Measurements from ENCODE around the gene FBXL17.

FBXL17 gene

DNA sequence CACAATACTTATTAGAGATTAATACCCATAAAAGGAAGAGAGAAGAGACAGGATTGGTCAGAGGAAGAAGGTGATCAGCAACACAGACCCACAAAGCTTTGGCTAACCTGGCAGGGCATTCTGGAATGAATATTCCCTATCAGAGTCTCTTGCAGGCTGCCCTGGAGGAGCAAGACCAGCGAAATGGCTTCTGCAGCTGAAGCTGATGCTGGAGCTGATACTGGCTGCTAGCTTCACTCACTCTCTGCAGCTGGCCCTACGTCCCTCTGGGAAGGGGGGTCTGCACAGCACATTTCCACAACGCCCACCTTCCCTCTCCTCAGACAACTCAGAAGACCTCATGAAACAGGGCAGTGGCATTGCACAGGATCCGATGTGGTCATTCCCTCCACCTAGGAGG is 541.3 kb downstream of the FBXL17 start:
- DNase-seq = no peak

DNA sequence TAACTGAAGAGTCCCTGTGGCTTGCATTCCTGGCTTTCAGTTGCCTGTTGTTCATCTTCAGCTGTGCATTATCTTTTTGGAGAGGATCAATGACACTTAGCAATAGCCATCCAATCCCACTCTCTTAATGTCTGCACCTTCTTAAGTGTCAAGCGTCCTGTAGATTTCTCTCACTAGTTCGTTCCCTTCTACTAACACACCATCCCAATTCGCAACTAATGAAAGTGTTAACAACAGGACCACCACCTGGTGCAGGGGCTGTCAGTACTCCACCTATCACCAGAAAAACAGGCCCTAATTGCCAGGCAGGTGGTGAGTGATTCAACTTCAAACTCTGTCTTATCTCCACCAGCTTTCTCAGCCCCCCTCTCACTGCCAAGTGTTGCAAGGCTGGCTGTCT is 541.7 kb downstream of the FBXL17 start:
- DNase-seq = no peak

DNA sequence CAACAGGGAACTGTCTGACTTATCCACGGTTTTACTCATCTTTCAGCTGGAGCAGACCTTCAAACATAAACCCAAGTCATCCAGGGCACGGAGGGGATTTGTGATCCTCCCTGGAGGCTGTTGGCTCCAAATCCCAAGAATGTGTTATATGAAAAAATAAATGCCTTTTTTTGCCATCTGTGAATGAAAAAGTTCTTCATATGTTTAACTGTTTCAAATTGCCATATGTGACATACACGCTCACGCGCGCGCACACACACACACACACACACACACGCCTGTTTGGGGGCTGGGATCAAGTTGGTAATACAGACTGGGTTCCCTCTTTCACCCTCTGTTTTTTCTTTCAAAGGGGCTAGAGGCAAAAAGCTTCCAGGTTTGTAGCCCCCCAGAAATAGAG is 546.8 kb downstream of the FBXL17 start:
- no peak for DNase-seq

DNA sequence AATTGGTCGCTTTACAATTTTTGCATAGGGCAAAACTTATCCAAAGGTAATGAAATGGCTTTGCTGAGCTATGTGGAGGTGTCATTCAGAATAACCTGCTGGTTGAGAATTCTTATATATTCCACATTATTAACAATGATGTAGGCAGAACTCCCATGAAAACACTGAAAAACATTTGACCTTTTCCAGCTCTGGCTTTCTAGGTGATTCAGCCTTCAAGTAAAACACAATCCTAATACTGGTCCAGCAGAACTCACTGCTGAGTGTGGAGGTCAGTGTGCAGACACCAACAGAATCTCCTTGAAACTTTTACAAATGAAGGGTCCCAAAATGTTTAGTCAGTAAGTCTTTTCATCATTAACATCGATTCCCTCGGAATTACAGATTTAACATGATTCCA is 549.2 kb downstream of the FBXL17 start:
- DNase-seq = no peak

DNA sequence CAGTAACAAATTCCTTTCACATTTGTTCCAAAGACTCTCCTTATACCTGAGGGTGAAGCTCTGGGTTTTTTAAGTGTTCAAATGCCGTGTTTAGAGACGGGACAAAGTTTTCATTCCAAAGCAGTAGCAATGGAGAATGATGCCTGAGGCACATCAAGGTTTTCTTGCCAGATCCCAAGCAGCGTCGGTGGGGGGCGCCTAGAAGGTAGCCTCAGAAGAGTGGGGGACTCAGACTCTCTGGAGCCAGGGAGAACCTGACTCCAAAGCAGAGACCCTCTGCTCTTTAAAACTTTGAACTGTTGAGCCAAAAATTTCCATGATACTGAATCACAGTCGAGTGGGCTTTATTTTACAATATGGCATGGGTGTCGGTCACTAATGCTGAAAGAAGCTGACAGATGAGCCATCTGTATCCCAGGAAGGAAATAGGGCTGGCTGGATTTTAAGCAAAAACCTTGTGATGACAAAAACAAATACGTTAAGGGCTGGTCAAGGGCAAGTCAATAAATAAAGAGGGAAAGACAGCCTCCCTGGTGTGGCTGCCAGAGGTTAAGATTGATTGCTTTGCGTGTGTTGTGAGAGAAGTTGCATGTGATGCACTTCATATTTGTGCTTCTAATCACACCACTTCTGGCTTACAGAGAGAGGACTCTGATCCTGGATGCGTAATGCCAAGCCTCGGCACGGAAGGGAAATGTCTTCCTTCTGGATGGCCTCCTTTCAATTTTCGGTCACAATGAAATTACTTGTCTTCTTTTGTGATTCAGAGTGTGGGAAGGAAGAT is 550.1 kb downstream of the FBXL17 start:
- DNase-seq = peak; percentile 17

DNA sequence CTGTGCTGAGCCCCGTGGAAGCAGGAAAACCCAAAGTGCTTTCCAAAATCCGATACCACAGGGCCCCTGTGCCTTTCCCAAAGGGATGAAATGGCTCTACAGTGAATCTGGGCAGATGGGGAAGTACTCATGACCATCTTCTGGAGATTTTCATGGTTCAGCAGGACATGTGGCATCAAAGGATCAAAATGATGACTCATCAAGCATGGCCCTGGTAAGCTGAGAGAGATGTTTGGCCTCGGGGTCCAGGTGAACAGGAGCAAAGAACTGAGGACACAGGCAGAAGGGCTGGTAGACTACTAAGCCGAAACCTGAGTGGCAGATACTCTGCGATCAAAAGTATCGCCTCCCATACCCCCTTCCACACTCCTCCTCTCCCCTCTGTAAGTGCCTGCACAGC is 551.1 kb downstream of the FBXL17 start:
- DNase-seq = no peak

DNA sequence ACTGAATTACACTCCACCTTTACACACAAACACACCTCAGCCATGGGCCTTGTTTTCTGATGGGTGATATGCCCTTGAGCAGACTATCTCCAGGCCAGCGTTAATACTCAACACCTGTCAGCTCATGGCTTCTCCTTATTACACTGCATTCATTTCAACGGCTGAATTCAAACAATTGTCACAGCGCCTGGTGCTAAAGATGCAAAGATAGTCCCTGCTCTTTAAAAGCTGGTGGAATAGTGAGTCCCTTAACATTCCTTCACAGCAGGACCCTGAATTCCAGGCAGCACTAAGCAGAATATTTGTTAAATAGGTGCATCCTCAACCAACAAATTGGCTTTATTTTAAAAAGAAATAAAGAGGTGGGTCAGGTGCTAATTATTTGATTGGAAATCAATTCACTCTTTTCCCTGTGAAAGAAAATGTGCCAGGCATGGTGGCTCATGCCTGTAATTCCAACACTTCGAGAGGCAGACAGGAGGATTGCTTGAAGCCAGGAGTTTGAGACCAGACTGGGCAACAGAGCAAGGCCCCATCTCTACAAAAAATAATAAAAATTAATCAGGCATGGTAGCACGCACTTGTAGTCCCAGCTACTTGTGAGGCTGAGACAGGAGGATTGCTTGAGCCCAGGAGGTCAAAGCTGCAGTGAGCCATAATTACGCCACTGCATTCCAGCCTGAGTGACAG is 555.4 kb downstream of the FBXL17 start:
- no peak for DNase-seq

DNA sequence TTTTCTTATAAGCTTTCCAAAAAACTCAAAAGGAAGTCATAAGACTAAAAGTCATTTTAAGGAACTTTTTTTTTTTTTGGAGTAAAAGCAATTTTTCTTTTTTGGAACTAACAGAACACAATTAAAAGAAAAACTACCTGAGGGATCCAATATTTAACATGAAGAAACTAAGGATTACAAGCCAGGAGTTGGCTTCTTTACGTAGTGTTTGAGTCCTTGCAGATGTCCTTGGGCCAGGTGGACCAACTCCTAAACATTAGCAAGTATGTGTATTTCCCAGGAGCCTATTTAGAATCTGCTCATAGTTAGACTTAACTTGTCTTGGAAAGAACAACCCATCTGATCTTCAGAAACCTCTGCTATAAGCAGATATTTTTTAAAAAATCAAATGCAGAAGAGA is 557.1 kb downstream of the FBXL17 start:
- no peak for DNase-seq

DNA sequence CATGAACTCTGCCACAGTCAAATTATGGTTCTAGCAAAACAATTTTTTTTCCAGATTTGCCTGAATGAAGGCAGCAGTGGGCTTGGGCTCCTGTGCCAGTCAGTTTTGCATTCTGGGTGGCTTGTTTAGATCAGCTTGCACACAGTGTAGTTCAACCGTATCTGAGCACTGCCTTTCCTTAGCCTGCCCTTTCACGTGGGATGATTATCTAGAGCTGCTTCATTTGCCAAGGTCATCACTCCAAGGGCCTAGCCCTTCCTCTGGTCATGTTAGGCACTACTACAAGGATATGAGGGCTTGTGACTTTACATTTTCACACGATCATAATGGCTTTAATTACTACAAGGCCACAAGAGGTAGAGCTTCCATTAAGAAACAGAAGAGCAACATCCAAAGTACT is 560.6 kb downstream of the FBXL17 start:
- no peak for DNase-seq

DNA sequence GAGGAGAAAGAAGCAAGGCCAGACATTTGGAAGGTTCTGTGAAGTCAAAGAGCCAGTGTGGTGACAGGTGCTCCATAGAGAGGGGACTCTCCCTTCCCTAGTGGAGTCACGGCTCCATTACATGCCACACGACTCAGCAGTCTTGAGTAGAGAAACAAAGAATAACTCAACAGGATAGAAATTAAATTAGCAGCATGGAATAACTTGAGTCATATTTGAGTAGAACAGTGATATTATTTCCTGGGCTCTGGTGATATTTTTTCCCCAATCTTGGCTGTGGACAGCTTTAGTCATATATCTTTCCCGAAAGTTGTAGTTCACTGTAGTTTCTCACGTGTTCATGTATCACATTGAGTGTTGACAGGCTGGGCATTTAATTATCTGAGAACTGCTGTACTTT is 561.5 kb downstream of the FBXL17 start:
- DNase-seq = no peak

DNA sequence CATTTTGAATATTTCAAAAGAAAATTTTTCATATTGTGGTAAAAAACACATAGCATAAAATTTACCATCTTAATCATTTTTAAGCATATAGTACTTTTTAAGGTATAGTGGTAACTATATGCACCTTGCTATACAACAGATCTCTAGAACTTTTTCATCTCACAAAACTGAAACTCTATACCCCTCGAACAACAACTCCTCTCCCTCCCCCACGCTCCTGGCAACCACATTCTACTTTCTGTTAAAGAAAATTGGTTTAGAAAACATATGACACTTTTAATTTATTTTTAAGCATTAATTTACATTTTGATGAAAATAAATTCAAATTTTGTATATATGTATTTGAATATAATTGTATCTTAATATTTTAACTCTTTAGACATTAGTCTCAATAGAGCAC is 563.9 kb downstream of the FBXL17 start:
- no peak for DNase-seq

DNA sequence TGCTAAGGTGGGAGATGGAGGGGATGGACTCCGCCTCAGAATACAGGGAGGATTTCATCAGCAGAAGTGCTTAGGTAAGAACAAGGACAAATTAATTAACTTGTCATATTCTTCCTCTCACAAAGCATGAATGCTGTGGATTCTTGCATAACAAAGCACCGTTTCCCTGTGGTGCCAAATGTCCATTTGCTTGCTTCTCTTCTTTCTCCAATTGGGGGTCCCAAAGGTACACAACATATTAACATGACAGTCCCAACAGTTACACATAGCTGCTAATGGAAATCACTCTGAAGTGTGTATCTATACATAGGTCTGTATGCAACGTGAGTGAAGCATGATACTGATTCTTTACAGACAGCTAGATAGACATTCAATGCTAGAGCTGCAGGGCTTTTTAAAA is 564.5 kb downstream of the FBXL17 start:
- no peak for DNase-seq

DNA sequence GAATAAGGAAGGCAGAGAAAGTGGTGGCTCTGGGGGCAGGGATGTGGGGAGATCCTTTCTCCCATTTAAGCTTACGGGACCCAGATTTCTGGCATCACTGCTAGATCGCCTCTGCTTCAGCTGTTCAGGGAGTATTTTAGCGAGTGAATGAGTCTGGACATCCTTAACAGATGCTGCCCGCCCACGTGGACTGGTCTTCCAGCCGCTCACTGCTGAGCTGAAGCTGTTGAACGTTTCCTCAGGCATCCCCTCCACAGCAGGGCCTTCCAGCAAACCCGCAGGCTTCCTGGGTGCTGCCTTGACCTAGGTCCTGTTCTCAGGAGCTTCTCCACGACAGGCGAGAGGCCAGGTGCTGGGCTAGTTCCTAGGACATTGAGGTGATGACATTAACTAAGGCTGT is 566.8 kb downstream of the FBXL17 start:
- DNase-seq = no peak

DNA sequence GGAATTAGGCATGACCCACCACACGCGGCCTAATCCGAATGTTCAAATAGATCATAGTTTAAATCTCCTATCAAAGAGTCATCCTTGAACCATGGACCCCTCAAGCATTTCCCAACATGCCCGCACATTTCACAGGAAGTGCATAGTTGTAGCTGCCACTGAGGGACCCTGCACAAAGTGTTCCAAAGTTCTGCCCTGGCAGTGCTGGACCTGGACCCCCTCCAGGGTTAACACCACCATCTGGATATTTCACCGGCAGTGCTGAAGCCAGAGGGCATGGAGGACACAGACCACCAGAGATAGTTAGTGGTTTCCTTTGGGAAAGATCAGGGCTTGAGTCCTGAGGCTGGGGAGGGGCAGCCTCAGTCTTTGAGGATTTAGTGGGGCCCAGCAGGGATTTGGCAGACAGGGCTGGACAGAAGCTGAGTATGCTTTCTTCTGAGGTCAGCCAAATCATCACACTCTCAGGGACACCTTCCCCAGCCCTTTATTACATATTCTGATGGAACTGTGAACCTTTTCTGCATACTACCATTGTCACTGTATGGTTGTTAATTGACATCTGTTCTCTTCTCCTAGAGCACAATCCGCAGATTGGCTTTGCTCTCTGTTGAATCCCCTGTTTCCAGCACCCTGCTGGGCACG is 567.6 kb downstream of the FBXL17 start:
- no peak for DNase-seq

DNA sequence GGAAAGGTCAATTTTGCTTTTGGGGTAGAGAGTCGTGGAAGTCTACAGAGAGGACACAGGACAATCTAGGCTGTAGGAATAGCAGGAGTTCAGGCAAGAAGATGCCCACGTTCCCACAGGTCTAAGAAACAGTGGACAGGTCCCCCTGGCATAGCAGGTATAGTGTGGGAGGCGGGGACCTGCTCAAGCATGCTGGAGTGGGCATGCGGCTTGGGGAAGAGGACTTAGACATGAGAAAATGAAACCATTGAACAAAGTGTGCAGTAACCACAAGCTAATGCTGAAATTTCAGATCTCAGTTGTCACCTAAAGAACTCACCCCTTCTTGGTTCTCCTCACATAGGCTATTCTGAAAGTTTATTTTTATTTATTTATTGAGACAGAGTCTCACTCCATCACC is 568.3 kb downstream of the FBXL17 start:
- DNase-seq = no peak

DNA sequence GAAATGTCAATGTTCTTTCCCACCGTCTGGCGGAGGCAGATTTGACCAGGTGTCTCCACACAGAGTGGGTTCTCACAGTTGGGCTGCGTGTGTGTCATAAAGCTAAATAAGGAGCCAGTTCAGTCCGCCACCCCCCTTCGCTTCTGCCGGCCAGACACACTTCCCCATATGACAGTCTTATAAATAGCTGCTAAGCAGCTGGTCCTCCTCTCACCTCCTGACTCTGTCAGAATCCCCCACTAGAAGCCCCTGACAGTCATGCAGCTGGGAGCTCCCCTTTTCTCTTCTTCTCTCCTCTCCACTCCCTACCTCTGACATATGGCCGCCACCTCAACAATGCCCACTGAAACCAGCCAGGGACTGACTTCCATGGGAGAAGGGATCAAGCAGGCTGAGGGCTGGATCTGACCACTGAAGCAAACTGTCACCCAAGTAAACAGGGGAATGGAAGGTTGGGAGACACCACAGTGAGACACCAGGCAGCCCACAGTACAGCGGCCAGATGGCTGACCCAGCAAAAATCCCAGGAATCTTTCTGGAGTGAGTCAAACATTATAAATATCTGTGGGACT is 569.2 kb downstream of the FBXL17 start:
- no peak for DNase-seq

DNA sequence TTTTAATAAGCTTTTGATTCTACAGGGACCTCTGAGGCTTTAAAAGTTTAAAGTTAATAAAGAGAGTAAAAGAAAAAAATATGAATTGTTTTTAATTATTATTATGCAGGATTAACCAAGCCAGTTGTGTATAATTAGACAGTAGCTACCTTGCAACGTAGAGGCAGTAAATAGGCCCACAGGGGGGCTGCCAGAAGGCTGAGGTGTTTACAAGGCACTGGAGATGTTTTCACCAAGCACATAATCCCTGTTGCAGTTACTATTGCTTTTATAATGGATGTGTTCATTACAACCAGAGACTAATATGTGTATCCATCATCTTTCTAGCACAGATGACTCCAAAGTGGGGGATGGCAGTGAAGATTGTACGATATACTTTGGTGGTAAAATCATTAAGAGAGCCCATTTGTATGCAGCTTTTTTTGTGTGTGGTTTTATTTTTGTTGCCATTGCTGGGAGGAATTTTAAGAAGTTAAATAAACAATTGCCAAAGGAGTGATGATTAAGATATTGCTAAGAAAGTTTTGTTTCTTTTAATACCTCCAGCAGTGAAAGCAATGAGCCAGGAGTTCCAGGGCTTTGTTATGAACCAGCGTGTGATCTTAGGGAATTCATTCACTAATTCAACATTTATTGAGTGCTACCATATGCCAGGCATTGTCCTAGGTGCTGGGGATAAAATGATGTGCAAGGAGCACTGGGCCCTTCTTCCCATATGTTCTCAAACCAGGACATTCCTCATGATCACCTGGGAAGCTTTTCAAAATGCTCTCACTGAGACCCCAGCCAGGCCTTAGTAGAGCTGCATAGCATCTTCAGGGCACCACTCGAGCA is 572.5 kb downstream of the FBXL17 start:
- DNase-seq = no peak
